ENCODE results near the gene PDZD4.

Gene PDZD4

DNA sequence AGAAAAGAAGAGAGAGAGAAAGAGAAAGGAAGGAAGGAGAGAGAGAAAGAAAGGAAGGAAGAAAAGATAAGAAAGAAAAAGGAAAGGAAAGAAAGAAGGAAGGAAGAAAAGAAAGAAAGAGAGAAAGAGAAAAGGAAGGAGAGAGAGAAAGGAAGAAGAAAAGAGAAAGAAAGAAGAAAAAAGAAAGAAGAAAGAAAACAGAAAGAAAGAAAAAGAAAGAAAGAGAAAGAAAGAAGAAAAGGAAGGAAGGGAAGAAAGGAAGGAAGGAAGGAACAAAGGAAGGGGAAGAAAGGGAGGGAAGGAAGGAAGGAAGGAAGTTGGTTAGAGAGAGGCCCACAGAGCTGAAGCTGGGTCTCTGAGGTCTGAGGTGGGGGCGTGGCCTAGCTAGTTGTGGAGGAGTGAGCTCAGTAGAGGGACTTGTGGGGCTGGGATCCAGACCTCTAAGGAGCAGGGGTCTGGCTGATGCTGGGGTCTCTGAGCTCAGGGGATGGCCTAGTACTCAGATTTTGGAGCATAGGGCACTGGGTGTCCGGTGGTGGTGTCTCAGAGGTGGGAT, 27.1 kb upstream of the PDZD4 start:
- no peak overlapping the region for H3K27ac ChIP-seq (ENCODE audit: low read depth, low read length)
- no peaks in the 10 kb centered on the region for H3K36me3 ChIP-seq (ENCODE audit: insufficient read depth, low read length)
- H2AFZ ChIP-seq (ENCODE audit: low read length, unreplicated experiment): no peak overlapping the region
- H3K27me3 ChIP-seq (ENCODE audit: insufficient read depth, low read length): peaks cover 48% of the 10 kb centered on the region
- H3K79me2 ChIP-seq (ENCODE audit: control insufficient read depth, insufficient read depth, low read length, unreplicated experiment): no peaks in the 10 kb centered on the region
- no peaks in the 10 kb centered on the region for H3K4me1 ChIP-seq (ENCODE audit: control insufficient read depth, insufficient read depth, low read length, unreplicated experiment)
- no peak overlapping the region for H3K4me3 ChIP-seq (ENCODE audit: low read depth, low read length)

DNA sequence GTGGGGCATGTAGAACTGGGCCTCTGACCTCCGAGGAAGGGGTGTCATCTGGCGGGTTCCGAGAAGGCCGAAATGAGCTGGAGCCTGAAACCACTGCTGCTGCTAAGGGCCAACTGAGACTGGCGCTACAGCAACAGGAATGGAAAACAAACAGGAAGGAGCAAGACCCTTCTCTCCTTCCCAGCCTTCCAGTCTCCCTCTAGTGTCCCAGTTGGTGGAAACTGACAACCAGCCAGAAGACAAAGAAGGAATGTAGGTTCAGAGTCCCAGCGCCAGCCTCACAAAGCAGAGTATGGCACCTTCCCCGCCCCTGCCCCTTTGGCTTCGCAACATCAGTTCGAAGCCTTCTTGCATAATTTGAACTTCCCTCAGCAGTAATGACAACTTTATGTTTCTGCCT, 24.4 kb upstream of the PDZD4 start:
- Histone ChIP-seq H3K4me1 (ENCODE audit: control insufficient read depth, insufficient read depth, low read length, unreplicated experiment) (no peaks in the 10 kb centered on the region), H3K4me3 (ENCODE audit: low read depth, low read length) (no peak overlapping the region), H3K27ac (ENCODE audit: low read depth, low read length) (no peak overlapping the region), H3K27me3 (ENCODE audit: insufficient read depth, low read length) (peaks cover 57% of the 10 kb centered on the region), H3K36me3 (ENCODE audit: insufficient read depth, low read length) (no peaks in the 10 kb centered on the region), H3K79me2 (ENCODE audit: control insufficient read depth, insufficient read depth, low read length, unreplicated experiment) (no peaks in the 10 kb centered on the region), H2AFZ (ENCODE audit: low read length, unreplicated experiment) (no peak overlapping the region)

DNA sequence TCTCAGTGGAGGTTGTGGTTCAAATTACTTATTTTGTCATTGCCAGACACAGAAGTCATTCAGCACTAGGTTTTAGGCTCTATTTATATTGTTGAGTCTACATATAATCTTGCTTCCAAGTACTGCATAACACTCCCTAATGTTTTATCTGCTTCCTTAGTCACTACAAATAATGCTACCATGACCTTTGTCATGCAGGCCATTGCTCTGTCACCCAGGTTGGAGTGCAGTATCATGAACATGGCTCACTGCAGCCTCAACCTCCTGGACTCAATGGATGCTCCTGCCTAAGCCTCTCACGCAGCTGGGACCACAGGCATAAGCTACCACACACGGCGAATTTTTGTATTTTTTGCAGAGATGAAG, 23.5 kb upstream of the PDZD4 start:
- H3K36me3 ChIP-seq (ENCODE audit: insufficient read depth, low read length): no peaks in the 10 kb centered on the region
- no peaks in the 10 kb centered on the region for H3K79me2 ChIP-seq (ENCODE audit: control insufficient read depth, insufficient read depth, low read length, unreplicated experiment)
- H2AFZ ChIP-seq (ENCODE audit: low read length, unreplicated experiment): no peak overlapping the region
- H3K27ac ChIP-seq (ENCODE audit: low read depth, low read length): no peak overlapping the region
- H3K27me3 ChIP-seq (ENCODE audit: insufficient read depth, low read length): peaks cover 54% of the 10 kb centered on the region
- H3K4me1 ChIP-seq (ENCODE audit: control insufficient read depth, insufficient read depth, low read length, unreplicated experiment): no peaks in the 10 kb centered on the region
- no peak overlapping the region for H3K4me3 ChIP-seq (ENCODE audit: low read depth, low read length)

DNA sequence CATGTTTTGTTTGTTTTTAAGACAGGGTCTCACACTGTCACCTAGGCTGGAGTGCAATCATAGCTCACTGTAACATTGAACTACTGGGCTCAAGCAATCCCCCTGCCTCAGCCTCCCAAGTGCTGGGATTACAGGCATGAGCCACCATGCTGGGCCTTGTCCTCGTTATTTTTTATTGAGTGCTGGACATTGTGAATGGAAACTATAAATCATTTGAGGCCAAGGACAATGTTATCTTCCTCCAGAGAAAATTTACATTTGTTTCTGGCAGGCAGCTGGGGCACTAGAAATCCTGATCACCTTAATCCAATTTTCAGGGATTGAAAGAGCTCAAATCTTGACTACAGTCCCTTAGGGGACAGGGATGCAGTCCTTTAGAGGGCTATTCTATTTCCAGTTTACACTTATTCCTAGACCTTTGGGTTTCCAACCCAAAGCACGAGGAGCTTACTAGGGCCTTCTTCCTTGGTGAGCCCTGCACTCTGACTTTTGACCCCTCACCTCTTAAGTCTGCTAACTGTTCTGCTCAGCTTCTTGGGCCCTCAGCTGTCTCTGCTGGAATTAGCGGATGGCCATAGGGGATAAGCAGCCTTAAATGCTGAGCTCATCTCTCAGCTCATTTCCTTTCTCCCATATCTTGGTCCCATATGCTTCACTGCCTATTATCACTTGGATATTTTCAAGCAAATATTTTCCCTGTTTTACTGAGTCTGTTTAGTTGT, 23.0 kb upstream of the PDZD4 start:
- Histone ChIP-seq H3K4me3 (ENCODE audit: low read depth, low read length) (no peak overlapping the region), H3K27ac (ENCODE audit: low read depth, low read length) (no peak overlapping the region), H3K36me3 (ENCODE audit: insufficient read depth, low read length) (no peaks in the 10 kb centered on the region), H2AFZ (ENCODE audit: low read length, unreplicated experiment) (no peak overlapping the region), H3K27me3 (ENCODE audit: insufficient read depth, low read length) (peaks cover 54% of the 10 kb centered on the region), H3K79me2 (ENCODE audit: control insufficient read depth, insufficient read depth, low read length, unreplicated experiment) (no peaks in the 10 kb centered on the region), H3K4me1 (ENCODE audit: control insufficient read depth, insufficient read depth, low read length, unreplicated experiment) (no peaks in the 10 kb centered on the region)

DNA sequence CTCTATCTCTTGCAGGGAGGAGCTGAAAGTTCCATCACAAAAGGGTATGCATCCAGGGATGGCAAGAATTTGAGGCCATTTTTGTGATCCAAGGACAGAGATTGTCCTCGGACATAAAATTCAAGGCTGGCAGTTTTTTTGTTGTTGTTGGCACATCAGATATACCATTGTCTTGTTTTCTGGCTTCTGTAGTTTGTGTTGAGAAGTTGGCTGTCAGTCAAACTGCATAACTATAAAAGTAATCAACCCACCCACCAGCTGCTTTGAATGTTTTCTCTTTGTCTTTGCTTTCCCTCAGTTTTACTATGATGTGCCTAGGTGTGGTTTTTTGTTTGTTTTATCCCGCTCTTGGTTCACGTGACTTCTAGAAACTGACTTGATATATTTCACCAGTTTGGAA, 21.6 kb upstream of the PDZD4 start:
- Histone ChIP-seq H2AFZ (ENCODE audit: low read length, unreplicated experiment) (no peak overlapping the region), H3K27ac (ENCODE audit: low read depth, low read length) (no peak overlapping the region), H3K79me2 (ENCODE audit: control insufficient read depth, insufficient read depth, low read length, unreplicated experiment) (no peaks in the 10 kb centered on the region), H3K36me3 (ENCODE audit: insufficient read depth, low read length) (no peaks in the 10 kb centered on the region), H3K4me3 (ENCODE audit: low read depth, low read length) (no peak overlapping the region), H3K27me3 (ENCODE audit: insufficient read depth, low read length) (peaks cover 43% of the 10 kb centered on the region), H3K4me1 (ENCODE audit: control insufficient read depth, insufficient read depth, low read length, unreplicated experiment) (no peaks in the 10 kb centered on the region)

DNA sequence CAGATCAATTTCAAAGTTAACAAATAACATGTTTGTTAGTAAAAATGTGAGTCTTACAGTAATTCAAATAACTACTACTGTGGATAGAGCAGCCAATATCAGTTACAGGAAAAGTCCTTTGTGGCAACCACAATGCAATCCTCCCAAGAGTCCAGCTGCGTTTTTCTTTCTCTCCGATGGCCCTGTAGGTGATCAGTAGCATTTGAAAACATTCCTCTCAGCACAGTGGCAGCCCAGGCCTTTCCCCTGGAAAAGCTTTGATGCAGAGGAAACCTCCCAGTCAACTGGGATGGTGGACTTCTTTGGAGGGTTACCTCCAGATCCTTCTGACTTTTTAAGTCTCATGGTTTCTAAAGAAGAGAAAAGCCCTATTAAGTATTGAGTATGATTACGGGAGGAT, 18.0 kb upstream of the PDZD4 start:
- Histone ChIP-seq H3K27me3 (ENCODE audit: insufficient read depth, low read length) (peaks cover 47% of the 10 kb centered on the region), H3K4me3 (ENCODE audit: low read depth, low read length) (no peak overlapping the region), H3K27ac (ENCODE audit: low read depth, low read length) (no peak overlapping the region), H3K79me2 (ENCODE audit: control insufficient read depth, insufficient read depth, low read length, unreplicated experiment) (no peaks in the 10 kb centered on the region), H3K4me1 (ENCODE audit: control insufficient read depth, insufficient read depth, low read length, unreplicated experiment) (no peaks in the 10 kb centered on the region), H3K36me3 (ENCODE audit: insufficient read depth, low read length) (no peaks in the 10 kb centered on the region), H2AFZ (ENCODE audit: low read length, unreplicated experiment) (no peak overlapping the region)

DNA sequence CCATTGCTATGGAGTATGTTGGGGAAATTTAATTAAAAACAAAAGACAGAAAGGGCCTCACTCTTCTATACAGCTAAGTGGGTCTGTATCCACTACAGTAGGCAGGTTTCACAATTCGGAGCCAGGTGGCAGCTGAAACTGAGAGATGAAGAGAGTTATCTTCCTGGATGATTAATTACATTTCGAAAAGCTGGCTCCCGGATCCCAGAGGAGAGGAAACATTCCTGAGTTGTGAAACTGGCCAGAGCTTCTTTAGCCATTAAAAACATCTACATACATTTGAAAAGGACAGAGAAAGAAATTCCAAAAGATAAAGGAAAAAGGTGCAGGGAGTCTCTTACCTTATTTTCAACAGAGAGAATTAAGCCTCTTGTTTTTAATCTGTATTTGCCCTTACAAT, 15.5 kb upstream of the PDZD4 start:
- Histone ChIP-seq H3K27ac (ENCODE audit: low read depth, low read length) (no peak overlapping the region), H3K4me1 (ENCODE audit: control insufficient read depth, insufficient read depth, low read length, unreplicated experiment) (no peaks in the 10 kb centered on the region), H3K27me3 (ENCODE audit: insufficient read depth, low read length) (peaks cover 35% of the 10 kb centered on the region), H3K4me3 (ENCODE audit: low read depth, low read length) (no peak overlapping the region), H3K36me3 (ENCODE audit: insufficient read depth, low read length) (no peaks in the 10 kb centered on the region), H3K79me2 (ENCODE audit: control insufficient read depth, insufficient read depth, low read length, unreplicated experiment) (no peaks in the 10 kb centered on the region), H2AFZ (ENCODE audit: low read length, unreplicated experiment) (no peak overlapping the region)

DNA sequence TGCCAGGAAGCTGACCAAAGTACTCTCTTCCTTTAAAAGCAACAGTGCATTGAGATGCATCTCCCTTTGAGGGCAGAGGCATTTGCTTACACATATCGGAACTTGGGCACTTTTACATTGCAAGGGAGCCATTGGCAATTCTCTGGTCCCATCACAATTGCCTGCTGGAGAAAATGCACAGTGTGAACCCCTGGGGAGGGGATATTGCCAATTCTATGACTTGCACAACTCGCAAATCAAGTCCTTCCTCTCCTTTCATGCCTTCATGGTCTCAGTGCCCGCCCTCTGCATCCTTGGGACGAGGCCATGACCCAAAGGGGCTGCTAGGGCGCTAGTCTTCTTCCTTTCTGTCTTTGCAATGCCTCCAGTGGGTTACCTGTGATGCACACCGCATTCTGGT, 14.9 kb upstream of the PDZD4 start:
- Histone ChIP-seq H3K27me3 (ENCODE audit: insufficient read depth, low read length) (peaks cover 35% of the 10 kb centered on the region), H3K36me3 (ENCODE audit: insufficient read depth, low read length) (no peaks in the 10 kb centered on the region), H3K4me1 (ENCODE audit: control insufficient read depth, insufficient read depth, low read length, unreplicated experiment) (no peaks in the 10 kb centered on the region), H2AFZ (ENCODE audit: low read length, unreplicated experiment) (no peak overlapping the region), H3K79me2 (ENCODE audit: control insufficient read depth, insufficient read depth, low read length, unreplicated experiment) (no peaks in the 10 kb centered on the region), H3K4me3 (ENCODE audit: low read depth, low read length) (no peak overlapping the region), H3K27ac (ENCODE audit: low read depth, low read length) (no peak overlapping the region)

DNA sequence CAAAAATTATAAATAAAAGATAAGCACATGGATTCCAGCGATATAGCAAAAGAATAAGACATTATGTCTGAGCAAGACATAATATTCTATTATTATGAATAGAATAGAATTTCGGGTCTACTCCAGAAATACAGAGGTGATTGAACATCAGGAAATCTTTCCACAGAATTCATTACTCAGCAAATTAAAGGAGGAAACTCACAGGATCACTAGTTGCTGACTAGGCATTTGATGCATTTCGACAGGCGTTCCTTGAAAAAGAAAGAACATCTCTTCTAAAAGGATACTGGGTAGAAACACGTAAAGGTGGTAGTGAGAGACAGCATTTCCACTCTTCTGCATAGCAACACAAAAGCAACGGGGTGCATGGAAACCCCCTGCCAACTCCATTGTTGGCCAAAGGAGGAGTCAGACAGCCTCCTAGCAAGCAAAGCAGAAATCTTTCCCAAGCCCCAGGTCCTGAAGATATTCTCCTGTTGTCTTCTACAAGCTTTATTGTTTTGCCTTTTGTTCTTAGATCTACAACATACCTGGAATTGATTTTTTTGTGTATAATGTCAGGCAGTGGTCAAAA, 14.3 kb upstream of the PDZD4 start:
- no peak overlapping the region for H3K27ac ChIP-seq (ENCODE audit: low read depth, low read length)
- no peaks in the 10 kb centered on the region for H3K4me1 ChIP-seq (ENCODE audit: control insufficient read depth, insufficient read depth, low read length, unreplicated experiment)
- H2AFZ ChIP-seq (ENCODE audit: low read length, unreplicated experiment): no peak overlapping the region
- H3K27me3 ChIP-seq (ENCODE audit: insufficient read depth, low read length): peaks cover 39% of the 10 kb centered on the region
- H3K79me2 ChIP-seq (ENCODE audit: control insufficient read depth, insufficient read depth, low read length, unreplicated experiment): no peaks in the 10 kb centered on the region
- no peak overlapping the region for H3K4me3 ChIP-seq (ENCODE audit: low read depth, low read length)
- no peaks in the 10 kb centered on the region for H3K36me3 ChIP-seq (ENCODE audit: insufficient read depth, low read length)

DNA sequence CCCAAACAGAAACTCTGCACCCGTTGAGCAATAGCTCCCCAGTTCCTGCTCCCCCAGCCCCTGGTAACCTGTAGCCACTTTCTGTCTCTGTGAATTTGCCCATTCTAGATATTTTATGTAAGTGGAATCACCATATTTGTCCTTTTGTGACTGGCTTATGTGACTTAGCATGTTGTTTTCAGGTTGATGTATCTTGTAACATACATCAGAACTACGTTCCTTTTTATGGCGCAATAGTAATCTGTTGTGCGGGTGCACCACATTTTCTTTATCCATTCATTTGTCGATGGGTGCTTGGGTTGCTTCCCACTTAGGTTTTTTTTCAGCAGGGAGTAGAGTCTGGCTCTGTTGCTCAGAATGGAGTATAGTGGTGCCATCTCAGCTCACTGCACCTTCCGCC, 6.6 kb upstream of the PDZD4 start:
- Histone ChIP-seq H3K79me2 (ENCODE audit: control insufficient read depth, insufficient read depth, low read length, unreplicated experiment) (no peaks in the 10 kb centered on the region), H3K27me3 (ENCODE audit: insufficient read depth, low read length) (peaks cover 11% of the 10 kb centered on the region)

DNA sequence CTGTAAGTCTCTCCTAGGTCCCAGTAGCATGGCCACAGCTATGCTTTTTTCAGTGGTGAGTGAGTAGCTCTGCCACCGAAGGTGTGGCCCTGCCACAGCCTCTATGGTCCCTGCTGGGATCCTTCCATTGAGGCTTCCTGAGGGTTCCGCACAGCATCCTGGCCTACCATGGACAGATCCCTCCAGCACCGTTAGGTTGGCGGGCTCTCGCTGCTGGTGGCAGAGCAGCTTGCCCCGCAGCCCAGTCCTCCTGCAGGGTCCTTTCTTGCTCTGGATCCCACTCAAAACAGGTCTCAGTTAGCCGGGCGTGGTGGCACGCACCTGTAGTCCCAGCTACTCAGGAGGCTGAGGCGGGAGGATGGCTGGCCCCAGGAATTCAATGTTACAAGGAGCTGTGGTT, 2.4 kb upstream of the PDZD4 start:
- Histone ChIP-seq H3K79me2 (ENCODE audit: control insufficient read depth, insufficient read depth, low read length, unreplicated experiment) (no peaks in the 10 kb centered on the region), H3K27me3 (ENCODE audit: insufficient read depth, low read length) (peaks cover 36% of the 10 kb centered on the region), H2AFZ (ENCODE audit: low read length, unreplicated experiment) (no peak overlapping the region), H3K27ac (ENCODE audit: low read depth, low read length) (no peak overlapping the region), H3K4me1 (ENCODE audit: control insufficient read depth, insufficient read depth, low read length, unreplicated experiment) (no peaks in the 10 kb centered on the region), H3K4me3 (ENCODE audit: low read depth, low read length) (no peak overlapping the region), H3K36me3 (ENCODE audit: insufficient read depth, low read length) (no peaks in the 10 kb centered on the region)

More for the DNA sequence above, 6.6 kb upstream of the PDZD4 start:
- Histone ChIP-seq H3K4me1 (ENCODE audit: control insufficient read depth, insufficient read depth, low read length, unreplicated experiment) (no peaks in the 10 kb centered on the region), H3K36me3 (ENCODE audit: insufficient read depth, low read length) (no peaks in the 10 kb centered on the region), H3K27ac (ENCODE audit: low read depth, low read length) (no peak overlapping the region), H3K4me3 (ENCODE audit: low read depth, low read length) (no peak overlapping the region), H2AFZ (ENCODE audit: low read length, unreplicated experiment) (no peak overlapping the region)

All from ACC112 (cell line).